Thoracic aorta (tissue), 2 donors: ENCODE results near the gene RCC2. TPM values are rescaled to one million over a fixed set of nuclear protein-coding genes. Genes with fewer than 3 reads are reported as not detected.

Source experiments
- ATAC-seq: fragments of 150-250 bp; one replicate; pipeline ENCODE4 v1.8.0; 2017; ENCODE audit warnings: low read depth; ENCODE audit not compliant: insufficient number of reproducible peaks, low FRiP score
- DNase-seq: peaks from one replicate; pipeline ENCODE4 v3.0.0-alpha.2; 2020; ENCODE audit warnings: low spot score
- H3K27ac ChIP-seq, 2 donors: fragments of 200-600 bp; sonication (generic); 1 replicate in 1 of 2; 2 replicates in 1 of 2; pipeline ENCODE4 v1.5.1; 2016; ENCODE audit warnings: mild to moderate bottlenecking in 2 of 2, moderate library complexity in 2 of 2
- H3K27me3 ChIP-seq: fragments of 200-600 bp; sonication (generic); replicated peaks from 2 replicates; pipeline ENCODE4 v1.6.0; 2016; ENCODE audit warnings: mild to moderate bottlenecking; ENCODE audit not compliant: insufficient read depth
- H3K36me3 ChIP-seq: fragments of 200-600 bp; sonication (generic); one replicate; pipeline ENCODE4 v1.5.1; 2016
- H3K4me1 ChIP-seq, 2 donors: fragments of 200-600 bp; sonication (generic); 1 replicate in 1 of 2; 2 replicates in 1 of 2; pipeline versions ENCODE4 v1.5.1 to v1.6.0; 2016; ENCODE audit warnings: low read depth in 2 of 2, mild to moderate bottlenecking in 1 of 2; ENCODE audit not compliant: control insufficient read depth in 1 of 2
- H3K4me3 ChIP-seq: fragments of 200-600 bp; sonication (generic); 2 replicates; pipeline ENCODE4 v1.5.1; 2016; ENCODE audit warnings: mild to moderate bottlenecking
- H3K9me3 ChIP-seq: fragments of 200-600 bp; sonication (generic); 2 replicates; pipeline ENCODE4 v1.5.1; 2016
- total RNA-seq, 2 donors: library from RNA; depleted of rRNA; stranded (reverse); fragments of >200 nt; gene quantifications; one replicate each; pipeline versions ENCODE4 v1.1.0 to v1.2.3, GENCODE V29; 2016
- TF ChIP-seq, protein P1 (sequence below): fragments of 200-600 bp; sonication (generic); IDR thresholded peaks from one replicate; pipeline ENCODE4 v1.5.1; 2019; ENCODE audit warnings: antibody characterized with exemption

RCC2 gene
- total RNA-seq, 2 donors from 2014 or later = 18.4 to 27.7 TPM

DNA sequence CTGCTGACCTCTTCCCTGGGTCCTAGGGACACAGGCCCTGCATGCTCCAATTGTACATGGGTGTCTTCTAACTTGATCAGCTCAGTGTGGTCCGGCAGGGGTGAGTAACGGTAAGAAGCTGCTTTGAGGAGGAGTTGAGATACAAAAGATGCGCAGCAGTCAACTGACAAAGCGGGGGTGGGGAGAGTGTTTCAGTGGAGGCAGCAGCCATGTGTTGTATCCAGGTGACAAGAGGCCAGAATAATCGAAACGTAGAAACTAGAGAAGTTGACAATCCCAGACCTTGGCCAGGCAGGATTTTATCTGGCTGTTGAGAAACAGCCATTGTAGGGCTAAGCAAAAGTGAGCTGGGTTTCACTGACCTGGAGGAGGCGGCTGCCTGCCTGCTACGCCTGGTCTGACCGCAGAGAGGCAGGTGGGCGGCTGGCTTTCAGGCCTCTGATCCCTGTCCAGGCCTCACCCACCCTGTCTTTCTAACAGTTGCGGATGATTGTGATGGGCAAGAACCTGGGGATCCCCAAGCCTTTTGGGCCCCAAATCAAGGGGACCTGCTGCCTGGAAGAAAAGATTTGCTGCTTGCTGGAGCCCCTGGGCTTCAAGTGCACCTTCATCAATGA is 38.6 kb downstream of the RCC2 start:
- no peaks in the 10 kb centered on the region for H3K4me1 ChIP-seq
- TF ChIP-seq, protein P1, sequence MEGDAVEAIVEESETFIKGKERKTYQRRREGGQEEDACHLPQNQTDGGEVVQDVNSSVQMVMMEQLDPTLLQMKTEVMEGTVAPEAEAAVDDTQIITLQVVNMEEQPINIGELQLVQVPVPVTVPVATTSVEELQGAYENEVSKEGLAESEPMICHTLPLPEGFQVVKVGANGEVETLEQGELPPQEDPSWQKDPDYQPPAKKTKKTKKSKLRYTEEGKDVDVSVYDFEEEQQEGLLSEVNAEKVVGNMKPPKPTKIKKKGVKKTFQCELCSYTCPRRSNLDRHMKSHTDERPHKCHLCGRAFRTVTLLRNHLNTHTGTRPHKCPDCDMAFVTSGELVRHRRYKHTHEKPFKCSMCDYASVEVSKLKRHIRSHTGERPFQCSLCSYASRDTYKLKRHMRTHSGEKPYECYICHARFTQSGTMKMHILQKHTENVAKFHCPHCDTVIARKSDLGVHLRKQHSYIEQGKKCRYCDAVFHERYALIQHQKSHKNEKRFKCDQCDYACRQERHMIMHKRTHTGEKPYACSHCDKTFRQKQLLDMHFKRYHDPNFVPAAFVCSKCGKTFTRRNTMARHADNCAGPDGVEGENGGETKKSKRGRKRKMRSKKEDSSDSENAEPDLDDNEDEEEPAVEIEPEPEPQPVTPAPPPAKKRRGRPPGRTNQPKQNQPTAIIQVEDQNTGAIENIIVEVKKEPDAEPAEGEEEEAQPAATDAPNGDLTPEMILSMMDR = no peak
- ATAC-seq (no peak), DNase-seq (no peak)
- no peak overlapping the region for H3K27ac ChIP-seq
- no peaks in the 10 kb centered on the region for H3K27me3 ChIP-seq
- no peaks in the 10 kb centered on the region for H3K36me3 ChIP-seq
- no peak overlapping the region for H3K4me3 ChIP-seq
- H3K9me3 ChIP-seq = no peaks in the 10 kb centered on the region

DNA sequence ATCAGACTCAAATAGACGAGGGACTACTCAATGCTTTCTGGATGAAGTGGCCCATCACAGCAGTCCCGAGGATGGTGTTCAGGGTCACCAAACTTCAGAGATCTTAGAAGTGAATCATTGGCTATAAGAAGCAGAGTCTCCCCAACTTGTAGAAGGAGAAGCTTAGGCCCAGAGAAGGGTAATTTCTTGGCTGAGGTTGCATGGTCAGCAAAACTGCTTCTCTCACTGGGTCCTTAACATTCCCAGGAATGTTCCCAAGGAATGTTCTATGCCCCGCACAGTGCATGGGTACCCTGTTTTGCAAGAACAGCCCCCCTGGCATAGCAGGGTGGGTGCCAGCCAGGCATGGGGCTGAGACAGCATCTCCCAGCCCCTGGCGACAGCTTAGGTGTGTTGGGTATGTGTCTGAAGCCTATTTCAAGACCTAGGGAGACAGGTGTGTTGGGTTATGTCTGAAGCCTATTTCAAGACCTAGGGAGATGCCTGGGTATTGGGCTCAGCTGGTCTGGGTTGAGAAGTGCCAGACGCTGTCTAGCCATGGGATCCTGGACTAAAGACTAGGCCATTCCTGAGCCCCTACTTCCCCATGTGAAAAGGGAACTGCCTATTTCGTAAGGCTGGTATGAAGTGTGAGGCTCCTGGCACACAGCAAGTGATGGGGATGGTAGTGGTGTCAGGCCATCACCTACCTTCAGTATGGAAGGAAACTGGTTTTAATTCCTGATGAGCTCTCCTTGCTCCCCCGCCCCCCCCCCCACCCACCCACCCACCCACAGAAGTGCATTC is 41.4 kb downstream of the RCC2 start:
- Histone ChIP-seq H3K27me3 (no peaks in the 10 kb centered on the region), H3K4me1 (no peaks in the 10 kb centered on the region), H3K4me3 (no peak overlapping the region), H3K27ac (no peak overlapping the region), H3K36me3 (no peaks in the 10 kb centered on the region), H3K9me3 (no peaks in the 10 kb centered on the region)
- ATAC-seq (no peak), DNase-seq (no peak)
- TF ChIP-seq, protein P1 = no peak

DNA sequence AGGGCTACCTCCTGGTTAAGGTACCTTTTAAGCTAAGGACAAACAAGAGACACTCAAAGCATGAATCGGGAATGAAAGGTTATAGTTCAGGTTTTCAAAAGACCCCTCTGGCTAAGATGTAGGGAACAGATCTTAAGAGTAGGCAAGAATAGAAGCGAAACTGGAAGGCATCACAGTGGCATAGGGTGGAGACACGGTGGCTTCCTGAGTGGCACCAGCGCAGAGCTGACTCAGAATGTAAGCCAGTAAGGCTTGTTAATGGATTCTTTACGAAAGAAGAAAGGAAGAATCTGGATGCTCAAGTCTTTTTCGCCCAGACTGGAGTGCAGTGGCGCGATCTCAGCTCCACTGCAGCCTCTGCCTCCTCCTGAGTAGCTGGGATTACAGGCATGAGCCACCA is 46.2 kb downstream of the RCC2 start:
- no peak overlapping the region for H3K27ac ChIP-seq
- no peak for DNase-seq
- no peaks in the 10 kb centered on the region for H3K27me3 ChIP-seq
- ATAC-seq = no peak
- H3K9me3 ChIP-seq = no peaks in the 10 kb centered on the region
- no peaks in the 10 kb centered on the region for H3K4me1 ChIP-seq
- TF ChIP-seq, protein P1 = no peak
- no peak overlapping the region for H3K4me3 ChIP-seq
- H3K36me3 ChIP-seq = no peaks in the 10 kb centered on the region

DNA sequence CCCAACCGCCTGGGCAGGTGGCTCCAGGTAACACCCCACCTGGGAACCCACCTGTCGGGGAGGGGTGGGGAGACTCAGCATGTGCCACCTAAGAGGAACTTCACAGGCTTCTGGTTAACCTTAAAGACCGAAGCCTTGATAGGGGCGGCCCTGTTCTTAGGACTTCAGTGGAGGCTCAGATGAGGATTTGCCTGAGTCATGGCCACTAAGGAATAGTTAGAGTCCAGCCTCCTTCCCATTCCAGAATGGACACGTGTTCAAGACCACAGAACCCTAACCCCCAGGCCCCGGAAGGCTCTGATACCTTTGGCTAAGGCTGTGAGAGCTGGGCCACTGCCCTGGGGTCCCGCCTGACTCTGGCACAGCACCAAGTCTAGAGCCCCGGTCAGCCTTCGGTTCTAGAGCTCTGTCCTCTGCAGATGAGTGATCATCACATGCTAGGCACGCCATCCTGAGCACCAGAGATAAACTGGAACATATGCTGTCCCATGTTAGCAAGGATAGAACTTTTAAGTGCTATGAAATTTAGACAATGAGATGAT is 47.2 kb downstream of the RCC2 start:
- Histone ChIP-seq H3K4me1 (no peaks in the 10 kb centered on the region), H3K27ac (no peak overlapping the region), H3K9me3 (no peaks in the 10 kb centered on the region), H3K36me3 (no peaks in the 10 kb centered on the region), H3K27me3 (no peaks in the 10 kb centered on the region), H3K4me3 (no peak overlapping the region)
- ATAC-seq (no peak), DNase-seq (no peak)
- TF ChIP-seq, protein P1 = no peak

DNA sequence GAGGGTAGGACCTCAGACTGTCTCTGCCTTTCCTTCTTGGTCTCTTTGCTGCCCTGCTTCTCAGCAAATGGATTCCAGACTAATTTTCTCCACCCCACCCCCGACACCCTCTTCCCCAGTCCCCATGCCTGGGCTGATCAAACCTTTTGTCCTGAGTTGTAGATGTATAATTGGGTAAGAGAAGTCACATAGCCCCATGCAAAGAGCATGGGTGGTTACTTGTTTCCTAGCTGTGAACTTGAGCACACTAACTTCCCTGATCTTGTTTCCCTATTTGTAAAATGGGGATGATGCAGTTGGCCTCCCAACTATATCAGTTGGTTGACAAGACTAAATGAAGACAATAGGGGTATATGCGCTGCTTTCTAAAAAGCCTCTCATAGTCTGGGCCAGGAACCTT is 58.3 kb downstream of the RCC2 start:
- TF ChIP-seq, protein P1 = no peak
- no peak for ATAC-seq
- Histone ChIP-seq H3K36me3 (no peaks in the 10 kb centered on the region), H3K9me3 (no peaks in the 10 kb centered on the region), H3K4me3 (no peak overlapping the region), H3K27me3 (peaks cover 4% of the 10 kb centered on the region), H3K4me1 (no peaks in the 10 kb centered on the region), H3K27ac (no peak overlapping the region)
- no peak for DNase-seq
